GM19468 (cell line): ENCODE results near the gene TRPC4AP.

Source experiments
- ATAC-seq: cut with Tn5 transposase; IDR thresholded peaks from one replicate; pipeline ENCODE4 v1.9.1; 2021; ENCODE audit warnings: mild to moderate bottlenecking, moderate library complexity, moderate number of reproducible peaks; ENCODE audit not compliant: unreplicated experiment; ENCODE audit errors: extremely low read depth

Gene TRPC4AP

DNA sequence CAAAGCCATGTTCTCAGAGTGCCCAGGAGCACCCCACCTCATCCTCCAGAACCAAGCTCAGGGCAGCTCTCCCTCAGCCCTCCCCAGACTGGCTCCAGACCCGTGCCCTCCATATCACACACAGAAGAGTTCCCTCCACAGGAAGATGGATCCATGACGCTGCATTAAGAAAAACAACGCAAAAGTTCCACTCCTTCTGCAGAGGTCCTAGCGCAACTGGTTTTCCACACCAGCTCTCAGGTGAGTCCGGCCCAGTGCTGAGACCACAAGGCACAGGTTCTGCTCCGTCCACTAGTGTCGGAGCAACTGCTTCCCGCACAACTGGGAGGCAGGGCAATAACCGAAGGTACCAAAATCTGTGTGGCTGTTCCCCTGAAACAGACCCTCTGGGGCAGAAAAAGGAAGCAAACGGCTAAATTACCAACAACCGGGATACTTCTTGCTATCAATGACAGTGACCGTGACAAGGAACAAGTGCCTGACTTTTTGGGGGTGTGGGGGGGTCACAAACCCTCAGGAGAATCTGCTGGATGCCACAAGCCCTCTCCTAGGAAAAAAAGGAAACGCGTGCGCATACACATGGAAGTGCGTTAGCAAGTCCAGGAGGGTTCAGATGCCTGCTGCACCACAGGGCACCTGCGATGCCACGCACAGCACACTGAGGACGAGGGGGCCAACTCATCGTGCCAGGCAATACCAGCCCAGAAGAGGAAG is 87.7 kb downstream of the TRPC4AP start:
- no peak for ATAC-seq

DNA sequence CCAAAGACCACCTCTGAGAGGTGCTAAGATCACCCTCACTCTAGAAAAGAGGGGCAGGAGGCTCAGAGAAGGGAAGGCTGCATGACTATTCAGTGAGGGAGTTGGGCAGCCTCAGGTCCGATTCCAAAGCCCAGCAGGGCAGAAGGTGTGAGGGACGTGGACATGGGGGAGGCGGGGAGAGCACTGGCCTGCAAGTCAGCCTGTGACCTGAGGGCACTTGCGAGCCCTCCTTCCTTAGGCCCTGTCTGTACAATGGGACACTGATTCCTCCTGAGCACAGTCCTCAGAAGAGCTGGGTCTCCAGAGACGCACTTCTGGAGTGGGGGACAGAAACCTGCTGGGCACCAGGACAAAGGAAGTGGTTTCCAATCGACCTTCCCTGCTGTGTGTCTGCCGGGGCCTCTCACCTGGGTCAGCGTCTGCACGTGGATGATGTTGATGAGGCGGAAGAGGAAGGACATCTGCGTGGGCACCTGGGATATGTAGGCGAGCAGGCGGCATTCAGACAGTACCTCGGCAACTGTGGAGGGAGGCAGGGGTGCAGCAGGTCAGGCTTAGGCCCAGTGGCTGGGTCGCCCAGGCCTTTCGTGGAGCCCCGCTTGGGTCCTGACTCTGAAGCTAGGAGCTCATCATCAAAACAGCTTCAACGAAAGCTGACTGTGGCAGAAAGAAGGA is 88.4 kb downstream of the TRPC4AP start:
- ATAC-seq = no peak

DNA sequence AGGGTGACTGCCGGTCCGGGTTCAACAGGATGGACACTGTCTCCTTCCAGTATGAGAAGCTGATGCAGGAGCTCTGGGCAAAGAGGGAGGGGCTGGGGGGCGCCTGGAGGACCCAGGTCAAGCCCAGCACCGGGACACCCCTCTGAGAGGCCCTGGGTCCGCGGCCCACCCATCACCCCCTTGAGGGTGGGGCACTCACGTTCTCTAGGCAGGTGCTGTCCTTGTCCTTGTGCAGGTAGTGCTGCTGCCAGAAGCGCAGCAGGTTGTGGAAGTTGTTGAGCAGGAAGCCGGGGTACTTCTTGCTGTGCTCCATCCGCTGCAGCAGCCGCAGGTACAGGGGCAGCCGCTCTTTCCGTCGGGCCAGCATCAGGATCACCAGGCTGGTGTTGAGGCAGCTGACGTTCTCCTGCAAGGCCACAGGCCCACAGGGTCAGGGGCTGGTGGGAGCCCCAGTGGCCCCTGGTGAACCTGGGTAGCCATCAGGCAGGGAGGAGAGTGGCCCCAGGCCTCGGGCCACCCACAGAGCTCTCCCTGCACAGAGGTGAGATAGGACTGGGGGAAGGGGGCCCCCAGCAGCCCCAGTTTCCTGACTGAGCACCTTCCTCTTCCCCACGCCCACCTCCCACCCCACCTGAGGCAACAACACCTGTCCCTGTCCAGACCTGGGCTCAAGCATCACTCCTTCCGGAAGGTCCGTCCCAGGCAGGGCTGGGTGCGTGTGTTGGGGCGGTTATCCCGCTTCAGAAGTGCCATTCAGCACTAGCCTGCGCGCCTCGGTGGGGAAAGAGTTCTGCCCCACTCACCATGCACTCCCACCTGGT is 89.2 kb downstream of the TRPC4AP start:
- ATAC-seq = no peak

DNA sequence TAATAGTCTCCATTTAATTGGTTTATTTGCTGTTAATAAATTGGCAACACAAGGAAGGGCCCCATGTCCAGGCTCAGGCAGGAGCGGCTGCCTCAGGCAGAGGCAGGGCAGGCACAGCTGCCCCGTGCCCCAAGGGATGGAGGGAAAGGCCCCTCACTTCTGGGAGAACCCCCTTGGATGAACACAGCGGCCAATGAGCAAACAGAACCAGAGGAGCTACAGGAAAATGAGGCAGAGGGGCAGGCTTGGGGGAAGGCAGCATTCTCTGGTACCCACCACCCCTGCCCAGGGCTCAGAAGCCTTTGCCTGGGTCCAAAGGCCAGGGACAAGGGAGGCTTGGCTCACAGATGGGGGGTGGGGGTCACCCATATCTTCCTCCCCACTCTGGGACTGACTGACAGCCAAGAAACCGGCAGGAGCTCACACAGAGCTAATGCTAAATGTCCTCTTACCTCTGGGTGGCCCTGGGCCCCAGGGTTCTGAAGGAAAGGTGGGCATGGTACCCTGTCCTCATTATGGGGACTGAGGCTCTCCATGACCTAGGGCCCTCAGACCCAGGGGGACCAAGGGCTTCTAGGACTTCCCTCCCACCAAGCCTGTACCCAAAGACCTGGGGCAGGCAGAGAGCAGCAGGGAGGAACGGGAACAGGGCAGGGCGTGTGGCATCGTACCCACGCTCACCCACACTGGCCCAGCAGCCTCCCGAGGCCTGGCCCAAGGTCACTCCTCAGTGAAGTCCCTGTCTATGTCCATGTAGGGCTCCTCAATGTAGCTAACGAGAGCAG is 90.0 kb downstream of the TRPC4AP start:
- ATAC-seq = no peak

DNA sequence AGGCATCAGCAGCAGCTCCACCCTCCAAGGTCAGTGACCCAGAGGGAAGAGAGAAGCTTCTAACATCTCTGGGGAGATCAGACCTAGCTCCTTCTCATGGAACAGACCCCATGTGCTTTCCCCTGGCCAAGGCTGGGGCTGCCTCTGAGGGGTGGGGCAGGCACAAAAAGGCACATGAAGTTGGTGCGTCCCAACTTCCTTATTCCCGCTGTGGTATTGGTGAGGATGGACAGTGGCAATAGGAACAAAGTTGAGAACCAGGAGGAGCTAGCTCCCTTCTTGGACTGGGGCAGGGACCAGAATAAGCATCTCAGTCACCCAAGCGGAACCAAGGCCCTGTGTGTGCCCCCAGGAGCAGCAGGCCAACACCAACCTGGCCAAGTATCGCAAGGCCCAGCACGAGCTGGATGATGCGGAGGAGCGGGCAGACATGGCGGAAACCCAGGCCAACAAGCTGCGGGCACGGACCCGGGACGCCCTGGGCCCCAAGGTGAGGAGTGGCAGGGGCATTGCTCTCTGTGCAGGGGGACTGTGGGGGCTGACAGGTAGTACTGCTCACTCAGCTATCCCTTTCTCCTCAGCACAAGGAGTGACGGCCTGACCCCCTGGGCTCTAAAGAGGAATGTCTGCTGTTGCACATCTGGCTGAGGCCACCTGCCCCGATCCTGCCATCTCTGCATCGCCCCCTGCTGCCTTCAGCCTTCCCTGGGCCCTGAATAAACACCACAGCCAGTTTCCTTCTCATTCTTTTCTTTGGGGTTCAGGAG is 90.8 kb downstream of the TRPC4AP start:
- ATAC-seq = no peak

DNA sequence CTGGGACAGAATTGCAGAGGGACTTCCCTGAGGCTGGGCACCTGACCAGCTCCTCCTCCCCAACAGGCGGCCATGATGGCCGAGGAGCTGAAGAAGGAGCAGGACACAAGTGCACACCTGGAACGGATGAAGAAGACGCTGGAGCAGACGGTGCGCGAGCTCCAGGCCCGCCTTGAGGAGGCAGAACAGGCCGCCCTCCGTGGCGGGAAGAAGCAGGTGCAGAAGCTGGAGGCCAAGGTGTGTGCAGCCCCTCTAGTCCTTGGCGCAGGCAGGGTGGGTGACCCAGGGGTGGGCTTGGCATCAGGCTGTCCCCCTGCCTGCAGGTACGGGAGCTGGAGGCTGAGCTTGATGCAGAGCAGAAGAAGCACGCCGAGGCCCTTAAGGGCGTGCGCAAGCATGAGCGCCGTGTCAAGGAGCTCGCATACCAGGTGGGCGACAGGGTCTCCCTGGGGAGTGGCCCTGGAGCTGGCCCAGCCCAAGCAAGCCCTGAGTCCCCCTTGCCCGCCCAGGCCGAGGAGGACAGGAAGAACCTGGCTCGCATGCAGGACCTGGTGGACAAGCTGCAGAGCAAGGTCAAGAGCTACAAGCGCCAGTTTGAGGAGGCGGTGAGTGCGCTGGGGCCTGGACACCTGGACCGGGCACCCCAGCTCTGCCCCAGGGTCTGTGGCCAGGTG is 91.5 kb downstream of the TRPC4AP start:
- ATAC-seq = no peak

DNA sequence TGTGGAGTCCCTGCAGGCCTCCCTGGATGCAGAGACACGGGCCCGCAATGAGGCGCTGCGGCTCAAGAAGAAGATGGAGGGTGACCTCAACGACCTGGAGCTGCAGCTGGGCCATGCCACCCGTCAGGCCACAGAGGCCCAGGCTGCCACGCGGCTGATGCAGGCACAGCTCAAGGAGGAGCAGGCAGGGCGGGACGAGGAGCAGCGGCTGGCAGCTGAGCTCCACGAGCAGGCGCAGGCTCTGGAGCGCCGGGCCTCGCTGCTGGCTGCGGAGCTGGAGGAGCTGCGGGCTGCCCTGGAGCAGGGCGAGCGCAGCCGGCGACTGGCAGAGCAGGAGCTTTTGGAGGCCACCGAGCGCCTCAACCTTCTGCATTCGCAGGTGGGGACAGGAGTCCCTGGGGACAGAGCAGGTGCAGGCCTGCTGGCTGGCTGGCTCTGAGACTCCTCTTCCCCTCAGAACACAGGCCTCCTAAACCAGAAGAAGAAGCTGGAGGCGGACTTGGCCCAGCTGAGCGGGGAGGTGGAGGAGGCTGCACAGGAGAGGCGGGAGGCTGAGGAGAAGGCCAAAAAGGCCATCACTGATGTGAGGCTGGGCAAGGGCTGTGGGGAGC is 92.2 kb downstream of the TRPC4AP start:
- no peak for ATAC-seq

DNA sequence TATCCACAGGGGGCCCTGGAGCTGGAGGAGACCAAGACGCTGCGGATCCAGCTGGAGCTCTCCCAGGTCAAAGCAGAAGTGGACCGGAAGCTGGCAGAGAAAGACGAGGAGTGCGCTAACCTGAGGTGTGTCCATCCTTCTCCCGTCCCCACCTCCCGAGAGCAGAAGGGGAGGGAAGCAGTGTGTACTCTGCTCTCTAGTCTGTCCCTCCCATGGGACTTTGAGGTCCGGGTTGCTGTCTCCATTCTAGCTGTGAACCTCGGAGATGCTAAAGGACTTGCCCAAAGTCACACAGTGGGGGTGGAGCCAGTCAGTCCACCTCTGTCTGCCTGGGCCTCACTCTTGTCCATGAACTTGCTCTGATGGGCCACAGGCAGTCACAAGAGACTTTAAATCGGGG is 92.8 kb downstream of the TRPC4AP start:
- ATAC-seq = no peak

DNA sequence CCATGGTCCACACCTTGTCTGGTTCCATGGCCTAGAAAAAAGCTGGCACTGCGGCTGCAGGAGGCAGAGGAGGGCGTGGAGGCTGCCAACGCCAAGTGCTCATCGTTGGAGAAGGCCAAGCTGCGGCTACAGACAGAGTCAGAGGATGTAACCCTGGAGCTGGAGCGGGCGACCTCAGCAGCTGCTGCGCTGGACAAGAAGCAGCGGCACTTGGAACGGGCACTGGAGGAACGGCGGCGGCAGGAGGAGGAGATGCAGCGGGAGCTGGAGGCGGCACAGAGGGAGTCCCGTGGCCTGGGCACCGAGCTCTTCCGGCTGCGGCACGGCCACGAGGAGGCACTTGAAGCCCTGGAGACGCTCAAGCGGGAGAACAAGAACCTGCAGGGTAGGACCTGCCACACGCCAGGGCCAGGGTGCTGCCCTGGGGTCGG is 93.6 kb downstream of the TRPC4AP start:
- ATAC-seq = no peak

DNA sequence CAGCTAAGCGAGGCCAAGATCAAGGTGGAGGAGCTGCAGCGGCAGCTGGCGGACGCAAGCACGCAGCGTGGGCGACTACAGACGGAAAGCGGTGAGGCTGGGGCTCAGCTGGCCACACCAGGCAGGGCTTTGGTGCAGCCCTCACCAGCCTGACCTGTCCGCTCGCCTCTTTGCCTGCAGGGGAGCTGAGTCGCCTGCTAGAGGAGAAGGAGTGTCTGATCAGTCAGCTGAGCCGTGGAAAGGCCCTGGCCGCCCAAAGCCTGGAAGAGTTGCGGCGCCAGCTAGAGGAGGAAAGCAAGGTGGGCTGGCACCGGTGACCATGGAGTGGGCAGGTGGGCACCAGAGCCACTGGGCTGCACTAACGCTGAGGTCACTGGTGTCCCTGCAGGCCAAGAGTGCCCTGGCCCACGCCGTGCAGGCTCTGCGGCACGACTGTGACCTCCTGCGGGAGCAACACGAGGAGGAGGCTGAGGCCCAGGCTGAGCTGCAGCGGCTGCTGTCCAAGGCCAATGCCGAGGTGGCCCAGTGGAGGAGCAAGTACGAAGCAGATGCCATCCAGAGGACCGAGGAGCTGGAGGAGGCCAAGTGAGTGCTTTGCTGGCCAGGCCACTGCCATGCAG is 94.2 kb downstream of the TRPC4AP start:
- no peak for ATAC-seq

DNA sequence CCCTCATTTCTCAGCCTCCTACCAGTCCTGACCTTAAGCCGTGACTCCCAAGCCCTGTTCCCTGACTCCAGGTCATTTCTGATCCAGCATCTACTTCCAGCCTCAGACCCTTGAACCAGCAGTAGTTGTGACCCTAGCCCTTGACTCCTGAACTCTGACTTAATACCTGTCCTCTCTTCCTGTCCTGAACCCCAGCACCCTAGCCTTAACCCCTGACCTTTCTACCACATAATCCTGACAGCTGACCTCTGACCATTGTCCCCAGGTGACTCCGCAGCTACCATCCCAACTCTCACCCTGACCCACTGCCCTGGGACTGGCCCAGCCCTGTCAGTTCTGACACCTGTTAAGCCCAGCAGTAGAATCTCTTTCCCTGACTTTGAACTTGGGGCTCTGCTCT is 94.8 kb downstream of the TRPC4AP start:
- ATAC-seq = no peak

DNA sequence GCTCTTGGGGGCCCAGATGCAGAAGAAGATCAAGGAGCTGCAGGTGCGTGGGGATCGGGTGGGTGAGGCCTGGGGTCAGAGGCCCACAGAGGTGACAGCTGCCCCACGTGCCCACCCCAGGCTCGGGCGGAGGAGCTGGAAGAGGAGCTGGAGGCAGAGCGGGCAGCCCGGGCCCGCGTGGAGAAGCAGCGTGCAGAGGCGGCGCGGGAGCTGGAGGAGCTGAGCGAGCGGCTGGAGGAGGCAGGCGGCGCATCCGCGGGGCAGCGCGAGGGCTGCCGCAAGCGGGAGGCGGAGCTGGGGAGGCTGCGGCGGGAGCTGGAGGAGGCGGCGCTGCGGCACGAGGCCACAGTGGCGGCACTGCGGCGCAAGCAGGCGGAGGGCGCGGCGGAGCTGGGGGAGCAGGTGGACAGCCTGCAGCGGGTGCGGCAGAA is 95.5 kb downstream of the TRPC4AP start:
- ATAC-seq = no peak

DNA sequence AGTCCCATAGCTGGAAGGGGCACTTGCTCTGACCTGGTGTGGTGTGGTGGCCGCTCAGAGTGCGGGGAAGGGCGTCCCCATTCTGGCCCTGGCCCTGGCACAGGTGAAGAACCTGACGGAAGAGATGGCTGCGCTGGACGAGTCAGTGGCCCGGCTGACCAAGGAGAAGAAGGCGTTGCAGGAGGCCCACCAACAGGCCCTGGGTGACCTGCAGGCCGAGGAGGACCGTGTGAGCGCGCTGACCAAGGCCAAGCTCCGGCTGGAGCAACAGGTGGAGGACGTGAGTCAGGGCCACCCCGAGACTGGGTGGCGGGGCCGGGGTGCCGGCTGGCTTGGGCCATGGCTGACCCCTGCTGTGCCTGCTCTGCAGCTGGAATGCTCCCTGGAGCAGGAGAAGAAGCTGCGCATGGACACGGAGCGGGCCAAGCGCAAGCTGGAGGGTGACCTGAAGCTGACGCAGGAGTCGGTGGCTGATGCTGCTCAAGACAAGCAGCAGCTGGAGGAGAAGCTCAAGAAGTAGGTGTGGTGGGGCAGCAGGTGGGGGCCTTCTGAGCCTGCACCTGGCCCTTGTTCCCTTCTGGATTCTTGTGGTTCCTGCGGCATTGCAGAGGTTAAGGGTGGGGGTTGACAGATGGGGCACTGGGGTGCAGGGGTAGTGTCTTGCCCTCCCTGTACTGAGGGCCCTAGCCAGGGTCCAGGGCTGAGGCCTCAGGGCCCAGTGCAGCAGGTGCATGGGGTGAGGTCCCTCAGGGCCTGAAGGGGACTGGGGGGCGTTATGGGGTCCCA is 96.2 kb downstream of the TRPC4AP start:
- ATAC-seq = no peak

DNA sequence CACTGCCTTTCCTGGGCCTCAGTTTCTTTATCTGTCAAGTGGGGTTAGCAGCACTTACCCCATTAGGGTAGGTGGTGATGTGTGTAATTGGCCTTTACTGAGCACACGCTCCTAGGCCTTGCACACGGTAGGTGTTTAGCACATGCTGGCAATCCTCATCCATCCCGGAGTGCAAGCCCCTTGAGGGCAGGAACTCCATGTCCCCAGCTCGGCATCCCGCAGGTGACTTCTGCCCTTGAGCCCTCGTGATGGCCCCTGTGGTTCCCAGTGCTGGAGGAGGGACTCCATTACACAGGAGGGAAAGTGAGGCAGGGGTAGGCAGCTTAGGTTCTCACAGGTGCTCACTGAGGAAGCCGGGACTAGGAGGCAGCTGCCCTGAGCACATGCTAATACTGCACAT is 96.9 kb downstream of the TRPC4AP start:
- ATAC-seq = no peak

DNA sequence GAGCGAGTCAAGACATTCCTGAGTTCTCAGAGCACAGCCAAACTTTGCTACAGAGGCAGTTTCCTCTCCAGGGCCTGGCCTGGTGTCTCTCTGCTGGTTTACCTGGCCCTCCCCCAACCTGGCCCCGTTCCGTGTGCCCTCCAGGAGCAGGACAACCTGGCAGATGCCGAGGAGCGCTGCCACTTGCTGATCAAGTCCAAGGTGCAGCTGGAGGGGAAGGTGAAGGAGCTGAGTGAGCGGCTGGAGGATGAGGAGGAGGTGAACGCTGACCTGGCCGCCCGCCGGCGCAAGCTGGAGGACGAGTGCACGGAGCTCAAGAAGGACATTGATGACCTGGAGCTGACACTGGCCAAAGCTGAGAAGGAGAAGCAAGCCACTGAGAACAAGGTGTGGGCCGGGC is 97.4 kb downstream of the TRPC4AP start:
- no peak for ATAC-seq

DNA sequence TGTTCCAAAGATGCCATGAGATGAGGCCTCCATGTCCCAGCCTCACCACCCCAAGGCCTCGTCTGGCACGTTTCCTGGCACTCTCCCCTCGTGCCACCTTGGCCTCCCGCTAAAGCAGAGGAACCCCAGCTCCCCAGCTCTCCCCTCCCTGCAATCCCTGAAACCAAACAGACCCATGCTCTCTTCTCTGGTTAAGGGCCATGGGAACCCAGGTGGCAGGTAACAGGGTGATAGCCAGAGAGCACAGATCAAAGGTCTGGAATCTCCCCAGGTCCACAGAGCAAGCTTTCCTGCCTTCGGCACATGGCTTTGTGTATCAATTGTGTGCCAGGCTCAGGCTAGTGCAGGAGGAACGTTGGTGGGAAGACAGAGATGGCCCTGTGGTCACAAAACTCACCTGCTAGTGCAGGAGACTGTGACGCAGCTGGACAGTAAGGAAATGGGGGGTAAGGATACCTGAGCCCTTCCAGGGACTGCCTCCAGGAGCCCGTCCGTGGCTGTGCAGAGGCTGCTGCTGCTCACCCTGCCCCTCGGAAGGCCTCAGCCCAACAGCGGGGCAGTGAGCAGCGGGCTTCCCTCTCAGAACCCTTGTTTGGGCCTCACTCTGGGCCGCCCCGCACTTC is 98.0 kb downstream of the TRPC4AP start:
- no peak for ATAC-seq

DNA sequence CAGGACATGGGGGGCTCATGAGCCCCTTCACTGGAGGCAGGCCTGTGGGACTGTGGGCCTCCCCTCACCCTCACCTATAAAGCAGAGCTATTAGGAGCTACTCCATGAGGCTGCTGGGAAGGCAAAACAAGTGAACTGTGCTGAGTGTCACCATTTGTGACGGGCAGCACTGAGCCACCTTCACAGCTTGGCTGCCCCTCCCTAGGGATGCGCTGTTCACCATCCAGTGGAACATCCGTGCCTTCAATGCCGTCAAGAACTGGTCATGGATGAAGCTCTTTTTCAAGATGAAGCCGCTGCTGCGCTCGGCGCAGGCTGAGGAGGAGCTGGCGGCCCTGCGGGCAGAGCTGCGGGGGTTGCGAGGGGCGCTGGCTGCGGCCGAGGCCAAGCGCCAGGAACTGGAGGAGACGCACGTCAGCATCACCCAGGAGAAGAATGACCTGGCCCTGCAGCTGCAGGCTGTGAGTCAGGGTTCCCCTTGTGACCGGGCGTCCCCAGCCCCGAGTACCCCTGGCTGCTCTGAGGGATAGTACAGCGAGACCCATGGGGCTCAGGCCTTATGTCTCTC is 98.6 kb downstream of the TRPC4AP start:
- no peak for ATAC-seq
